OCI-LY1 (cell line): ENCODE results near the gene SEMA3G.

Experiments
- EZH2 ChIP-seq: fragments of 200-600 bp; sonication (generic), shearing (Covaris generic); IDR thresholded peaks from 2 replicates; pipeline ENCODE4 v1.8.0; 2017; ENCODE audit warnings: borderline replicate concordance, mixed run types, mild to moderate bottlenecking, antibody characterized with exemption, low read length, moderate library complexity, mixed read lengths
- TF ChIP-seq, protein P1 (sequence below): fragments of 200-600 bp; sonication (generic), shearing (Covaris generic); IDR thresholded peaks from 2 replicates; pipeline ENCODE4 v1.5.1; 2017; ENCODE audit warnings: mild to moderate bottlenecking, antibody characterized with exemption, low read length, moderate library complexity, mixed read lengths

DNA sequence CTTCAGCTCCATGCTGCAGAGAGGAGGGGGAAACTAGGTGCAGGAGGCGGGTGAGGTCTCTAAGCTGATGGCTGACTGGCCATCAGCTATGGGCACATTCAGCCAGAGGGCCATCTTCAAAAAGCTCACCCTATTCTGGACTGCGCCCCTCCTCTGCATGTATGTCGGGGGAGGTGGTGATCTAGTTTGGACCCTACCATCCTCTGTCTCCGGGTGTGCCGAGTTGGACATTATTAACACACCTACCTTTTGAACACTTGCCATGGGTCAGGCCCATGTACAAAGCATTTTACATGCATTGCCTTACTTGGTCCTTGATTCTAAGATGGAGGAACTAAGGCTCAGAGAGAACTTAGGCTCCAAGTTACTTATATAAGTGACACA, 11.9 kb upstream of the SEMA3G start:
- TF ChIP-seq, protein P1, sequence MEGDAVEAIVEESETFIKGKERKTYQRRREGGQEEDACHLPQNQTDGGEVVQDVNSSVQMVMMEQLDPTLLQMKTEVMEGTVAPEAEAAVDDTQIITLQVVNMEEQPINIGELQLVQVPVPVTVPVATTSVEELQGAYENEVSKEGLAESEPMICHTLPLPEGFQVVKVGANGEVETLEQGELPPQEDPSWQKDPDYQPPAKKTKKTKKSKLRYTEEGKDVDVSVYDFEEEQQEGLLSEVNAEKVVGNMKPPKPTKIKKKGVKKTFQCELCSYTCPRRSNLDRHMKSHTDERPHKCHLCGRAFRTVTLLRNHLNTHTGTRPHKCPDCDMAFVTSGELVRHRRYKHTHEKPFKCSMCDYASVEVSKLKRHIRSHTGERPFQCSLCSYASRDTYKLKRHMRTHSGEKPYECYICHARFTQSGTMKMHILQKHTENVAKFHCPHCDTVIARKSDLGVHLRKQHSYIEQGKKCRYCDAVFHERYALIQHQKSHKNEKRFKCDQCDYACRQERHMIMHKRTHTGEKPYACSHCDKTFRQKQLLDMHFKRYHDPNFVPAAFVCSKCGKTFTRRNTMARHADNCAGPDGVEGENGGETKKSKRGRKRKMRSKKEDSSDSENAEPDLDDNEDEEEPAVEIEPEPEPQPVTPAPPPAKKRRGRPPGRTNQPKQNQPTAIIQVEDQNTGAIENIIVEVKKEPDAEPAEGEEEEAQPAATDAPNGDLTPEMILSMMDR: no peak
- no peak for TF ChIP-seq EZH2
